Sigmoid colon (tissue), 7 donors: Measurements from ENCODE around the gene BANK1. TPM values are rescaled to one million over a fixed set of nuclear protein-coding genes. Genes with fewer than 3 reads are reported as not detected.

Experiments
- DNase-seq: peaks from one replicate; pipeline ENCODE4 v3.0.0-alpha.2; 2019
- H3K27ac ChIP-seq, 4 donors: fragments of 200-600 bp; sonication (generic); one replicate each; pipeline ENCODE4 v1.5.1; 2016 to 2019; ENCODE audit warnings: mild to moderate bottlenecking in 1 of 4
- H3K27me3 ChIP-seq, 3 donors: fragments of 200-600 bp; sonication (generic); one replicate each; pipeline ENCODE4 v1.5.1; 2019; ENCODE audit warnings: mild to moderate bottlenecking in 1 of 3
- H3K36me3 ChIP-seq, 4 donors: fragments of 200-600 bp; sonication (generic); one replicate each; pipeline ENCODE4 v1.5.1; 2016 to 2019
- H3K4me1 ChIP-seq, 4 donors: fragments of 200-600 bp; sonication (generic); one replicate each; pipeline ENCODE4 v1.5.1; 2017 to 2019
- H3K4me3 ChIP-seq, 4 donors: fragments of 200-600 bp; sonication (generic); one replicate each; pipeline ENCODE4 v1.5.1; 2017 to 2019; ENCODE audit warnings: mild to moderate bottlenecking in 2 of 4, moderate library complexity in 1 of 4
- H3K9me3 ChIP-seq, 4 donors: fragments of 200-600 bp in 3 of 4; sonication (generic) in 3 of 4; one replicate each; pipeline versions ENCODE4 v1.5.1 to v1.6.1; 2013 to 2019
- EP300 ChIP-seq, 4 donors: sonication (generic); formaldehyde crosslinking; IDR thresholded peaks; one replicate each; pipeline ENCODE4 v1.6.1; 2017; ENCODE audit warnings: antibody characterized with exemption in 4 of 4
- POLR2A ChIP-seq, 2 donors: fragments of 450-650 bp; IDR thresholded peaks; one replicate each; pipeline ENCODE4 v1.6.1; 2016; ENCODE audit warnings: antibody characterized with exemption in 2 of 2, mild to moderate bottlenecking in 2 of 2, moderate library complexity in 2 of 2
- POLR2AphosphoS5 ChIP-seq, 4 donors: sonication (generic); formaldehyde crosslinking; IDR thresholded peaks; one replicate each; pipeline ENCODE4 v1.6.1; 2017; ENCODE audit warnings: antibody characterized with exemption in 4 of 4
- WGBS, 2 donors: extraction: QIAGEN DNeasy Blood & Tissue Kit; methylation state at CpG; one replicate each; pipeline ENCODE4 v1.1.7; 2013; 5-methylcytosine and 5-hydroxymethylcytosine counted together
- intact Hi-C: fragments of 100-400 bp; cut with DNase I; formaldehyde crosslinking; loops from one replicate; pipeline ENCODE4 v1.15.1; 2023
- polyA plus RNA-seq, 3 donors: library from polyadenylated mRNA; stranded (reverse); fragments of 200-250 nt; gene quantifications; one replicate each; pipeline ENCODE4 v1.2.3, GENCODE V29; 2013
- total RNA-seq, 4 donors: library from RNA; depleted of rRNA; stranded (reverse); fragments of >200 nt; gene quantifications; one replicate each; pipeline ENCODE4 v1.1.0, GENCODE V29; 2016
- TF ChIP-seq, protein P1 (sequence below), 4 experiments: fragments of 450-650 bp in 3 of 4; fragments of 200-600 bp in 1 of 4; IDR thresholded peaks; one replicate each; pipeline ENCODE4 v1.5.1; 2016 to 2019; ENCODE audit warnings: antibody characterized with exemption in 4 of 4, mild to moderate bottlenecking in 3 of 4, moderate library complexity in 2 of 4
- donor health status: healthy with polysubstance abuse.
- donor health status: Bipolar disorder and iron deficiency.
- donor health status: healthy.

Gene BANK1
- total and polyA plus RNA-seq, 7 donors: 0.69 to 25.2 (median 1.2) TPM

- Histone ChIP-seq H3K27me3 (no peaks in the 10 kb centered on the region), H3K9me3 (no peaks in the 10 kb centered on the region), H3K36me3 (no peaks in the 10 kb centered on the region), H3K27ac (no peak overlapping the region), H3K4me1 (no peaks in the 10 kb centered on the region), H3K4me3 (no peak overlapping the region)
- TF ChIP-seq POLR2AphosphoS5 (IDR thresholded peaks at IDR 0.05): no peak
- TF ChIP-seq, protein P1, sequence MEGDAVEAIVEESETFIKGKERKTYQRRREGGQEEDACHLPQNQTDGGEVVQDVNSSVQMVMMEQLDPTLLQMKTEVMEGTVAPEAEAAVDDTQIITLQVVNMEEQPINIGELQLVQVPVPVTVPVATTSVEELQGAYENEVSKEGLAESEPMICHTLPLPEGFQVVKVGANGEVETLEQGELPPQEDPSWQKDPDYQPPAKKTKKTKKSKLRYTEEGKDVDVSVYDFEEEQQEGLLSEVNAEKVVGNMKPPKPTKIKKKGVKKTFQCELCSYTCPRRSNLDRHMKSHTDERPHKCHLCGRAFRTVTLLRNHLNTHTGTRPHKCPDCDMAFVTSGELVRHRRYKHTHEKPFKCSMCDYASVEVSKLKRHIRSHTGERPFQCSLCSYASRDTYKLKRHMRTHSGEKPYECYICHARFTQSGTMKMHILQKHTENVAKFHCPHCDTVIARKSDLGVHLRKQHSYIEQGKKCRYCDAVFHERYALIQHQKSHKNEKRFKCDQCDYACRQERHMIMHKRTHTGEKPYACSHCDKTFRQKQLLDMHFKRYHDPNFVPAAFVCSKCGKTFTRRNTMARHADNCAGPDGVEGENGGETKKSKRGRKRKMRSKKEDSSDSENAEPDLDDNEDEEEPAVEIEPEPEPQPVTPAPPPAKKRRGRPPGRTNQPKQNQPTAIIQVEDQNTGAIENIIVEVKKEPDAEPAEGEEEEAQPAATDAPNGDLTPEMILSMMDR (IDR thresholded peaks at IDR 0.05): no peak
- intact Hi-C loops: no loop called here
- DNase-seq: no peak
- 76 to 80% methylated on average over 6 of the region's 6 CpGs for WGBS, 2 donors
Observed at GRCh38 chr4:101970547-101971155, 180.1 kb downstream of the BANK1 start.

- TF ChIP-seq POLR2A (IDR thresholded peaks at IDR 0.05) (no peak), EP300 (IDR thresholded peaks at IDR 0.05) (no peak)
- intact Hi-C loops: no loop called here
Observed at GRCh38 chr4:101972791-101973190, 182.3 kb downstream of the BANK1 start.

DNA sequence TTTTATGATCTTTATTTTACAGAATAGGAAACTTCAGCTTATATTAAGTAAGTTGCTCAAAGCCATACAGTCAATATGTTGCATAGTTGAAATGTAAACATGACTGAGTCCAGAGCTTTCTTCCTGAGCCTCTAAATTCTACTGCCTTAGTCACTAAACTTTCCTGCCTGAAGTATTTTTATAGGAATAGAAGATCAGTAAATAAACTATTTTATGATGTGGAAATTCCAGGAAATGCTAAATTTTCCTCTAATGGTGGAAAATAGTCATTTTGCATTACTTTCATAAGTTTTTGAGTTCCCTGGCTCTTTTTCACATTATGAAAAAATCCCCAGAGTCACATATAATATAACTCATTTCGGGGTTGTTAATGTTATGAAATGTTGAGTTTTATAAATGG lies 182.8 kb downstream of the BANK1 start:
- 87 to 89% methylated on average over 1 of the region's 1 CpG for WGBS, 2 donors
- Histone ChIP-seq H3K27me3 (no peaks in the 10 kb centered on the region), H3K4me3 (no peak overlapping the region), H3K36me3 (no peaks in the 10 kb centered on the region), H3K27ac (no peak overlapping the region), H3K9me3 (no peaks in the 10 kb centered on the region), H3K4me1 (peaks cover 0 to 8% (median 0%) of the 10 kb centered on the region in 4 donors)
- intact Hi-C loops: no loop called here
- DNase-seq: no peak
- TF ChIP-seq POLR2AphosphoS5 (IDR thresholded peaks at IDR 0.05): no peak
- no peak for TF ChIP-seq EP300 (IDR thresholded peaks at IDR 0.05)
- TF ChIP-seq, protein P1 (IDR thresholded peaks at IDR 0.05): no peak
- no peak for TF ChIP-seq POLR2A (IDR thresholded peaks at IDR 0.05)

More at GRCh38 chr4:101972791-101973190, 182.3 kb downstream of the BANK1 start:
- no peaks in the 10 kb centered on the region for H3K9me3 ChIP-seq
- DNase-seq: no peak
- H3K27me3 ChIP-seq: no peaks in the 10 kb centered on the region
- H3K27ac ChIP-seq: no peak overlapping the region
- H3K36me3 ChIP-seq: no peaks in the 10 kb centered on the region
- 55 to 65% methylated on average over 2 of the region's 2 CpGs for WGBS, 2 donors
- H3K4me1 ChIP-seq: peaks cover 0 to 8% (median 0%) of the 10 kb centered on the region in 4 donors
- H3K4me3 ChIP-seq: no peak overlapping the region

- TF ChIP-seq EP300 (IDR thresholded peaks at IDR 0.05) (no peak), POLR2A (IDR thresholded peaks at IDR 0.05) (no peak), POLR2AphosphoS5 (IDR thresholded peaks at IDR 0.05) (no peak)
- TF ChIP-seq, protein P1 (IDR thresholded peaks at IDR 0.05): no peak
- WGBS, 2 donors: 38 to 42% methylated on average over 2 of the region's 2 CpGs
- intact Hi-C loops: no loop called here
Observed at GRCh38 chr4:101977076-101977475, 186.5 kb downstream of the BANK1 start.

GRCh38 chr4:101981756-101982155 lies 191.2 kb downstream of the BANK1 start:
- Histone ChIP-seq H3K4me1 (peaks cover 0 to 5% (median 0%) of the 10 kb centered on the region in 4 donors), H3K27ac (no peak overlapping the region), H3K27me3 (no peaks in the 10 kb centered on the region), H3K9me3 (peaks cover 0 to 2% (median 0%) of the 10 kb centered on the region in 4 donors), H3K4me3 (no peak overlapping the region), H3K36me3 (no peaks in the 10 kb centered on the region)
- 30 to 38% methylated on average over 1 of the region's 1 CpG for WGBS, 2 donors
- intact Hi-C loops: no loop called here
- TF ChIP-seq POLR2A (IDR thresholded peaks at IDR 0.05) (no peak), EP300 (IDR thresholded peaks at IDR 0.05) (no peak), POLR2AphosphoS5 (IDR thresholded peaks at IDR 0.05) (no peak)
- TF ChIP-seq, protein P1 (IDR thresholded peaks at IDR 0.05): no peak
- no peak for DNase-seq

More at GRCh38 chr4:101977076-101977475, 186.5 kb downstream of the BANK1 start:
- no peak overlapping the region for H3K4me3 ChIP-seq
- no peak for DNase-seq
- H3K9me3 ChIP-seq: peaks cover 0 to 2% (median 0%) of the 10 kb centered on the region in 4 donors
- H3K36me3 ChIP-seq: no peaks in the 10 kb centered on the region
- no peaks in the 10 kb centered on the region for H3K27me3 ChIP-seq
- H3K27ac ChIP-seq: no peak overlapping the region
- H3K4me1 ChIP-seq: peaks cover 0 to 8% (median 0%) of the 10 kb centered on the region in 4 donors
